Posterior cingulate gyrus (tissue), 11 donors: ENCODE results near the gene OR6C65.

Experiments
- DNase-seq, 10 donors: peaks; one replicate each; pipeline versions ENCODE4 v3.0.0 to v3.0.0-alpha.2; 2020 to 2021; ENCODE audit warnings: mixed read lengths in 3 of 10
- intact Hi-C: fragments of 100-400 bp; cut with DNase I; formaldehyde crosslinking; loops from one replicate; pipeline ENCODE4 v1.15.1; 2023

The OR6C65 gene

GRCh38 chr12:55443776-55444175 is 43.4 kb downstream of the OR6C65 start, which contains the start of gene OR6C2:
Gene OR6C2, plus strand, starts transcription at chr12:55444076. Its CDS starts 8,138 bp downstream, at chr12:55452214.
- intact Hi-C loops: no loop called here
- no peak for DNase-seq

- DNase-seq: no peak
- intact Hi-C loops: no loop called here
Measured at GRCh38 chr12:55445357-55445756, 45.0 kb downstream of the OR6C65 start.

DNA sequence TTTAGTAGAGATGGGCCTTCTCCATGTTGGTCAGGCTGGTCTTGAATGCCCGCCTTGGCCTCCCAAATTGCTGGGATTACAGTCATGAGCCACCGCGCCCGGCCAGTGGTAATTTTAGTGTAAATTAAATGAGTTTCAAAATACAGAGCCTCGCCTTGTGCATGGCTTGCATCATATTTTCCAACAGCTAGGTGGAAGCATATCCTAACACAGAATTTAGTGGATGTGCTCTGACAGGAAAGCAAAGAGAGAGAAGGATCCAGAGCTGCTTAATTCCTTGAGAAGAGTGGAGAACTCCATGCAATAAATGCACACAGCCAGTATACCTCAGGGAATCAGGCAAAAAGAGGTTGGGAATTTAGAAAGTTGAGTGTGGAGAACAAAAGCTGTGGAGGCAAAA is 46.0 kb downstream of the OR6C65 start:
- intact Hi-C loops: no loop called here
- no peak for DNase-seq

- intact Hi-C loops: no loop called here
- DNase-seq: no peak
Measured at GRCh38 chr12:55448825-55449224, 48.5 kb downstream of the OR6C65 start.
